ENCODE measurements around the gene FAM90A1.
"Not testable (repeated sequence)": the region's sequence is repeated elsewhere in the genome, so short reads cannot be mapped to it uniquely, and the experiment has no call there.

Gene FAM90A1

DNA sequence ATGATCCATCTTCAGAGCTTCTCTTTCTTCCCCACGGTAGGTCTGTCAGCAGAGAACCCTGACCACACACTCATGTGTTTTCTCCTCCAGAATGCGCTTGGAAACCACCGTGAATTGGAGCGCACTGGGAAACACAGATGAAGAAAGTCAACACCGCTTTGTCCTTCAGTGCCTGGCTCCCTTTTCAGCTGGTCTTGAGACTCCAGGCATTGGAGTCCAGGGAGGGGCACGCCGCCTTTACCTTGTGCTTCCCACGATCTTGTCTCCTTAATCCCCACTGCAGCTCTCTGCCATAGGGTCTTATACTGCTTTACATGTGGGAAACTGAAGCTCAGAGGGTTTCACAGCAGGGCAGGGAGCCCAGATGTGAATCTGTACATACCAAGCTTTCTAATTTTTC is 1.1 kb downstream of the FAM90A1 start:
- Histone ChIP-seq H3K27ac (no peak overlapping the region), H3K27me3 (replicated peaks) (no peaks in the 10 kb centered on the region), H3K4me3 (ENCODE audit: low read depth, low read length) (no peak overlapping the region), H3K36me3 (replicated peaks) (no peaks in the 10 kb centered on the region)
- no peak for TF ChIP-seq CTCF (IDR thresholded peaks at IDR 0.05; ENCODE audit: low read depth, low read length, missing control alignments)
- DNase-seq = no peak
- in situ Hi-C loops (cut with HindIII; ENCODE audit: low pct_ligation_motif_present, low sequenced_read_pairs) = no loop called here

GRCh38 chr12:8224782-8225181 is 2.6 kb downstream of the FAM90A1 start:
- H3K27ac ChIP-seq; H3K27me3 ChIP-seq (replicated peaks); in situ Hi-C loops (cut with HindIII; ENCODE audit: low pct_ligation_motif_present, low sequenced_read_pairs); H3K4me3 ChIP-seq (ENCODE audit: low read depth, low read length); H3K36me3 ChIP-seq (replicated peaks); DNase-seq: not testable (repeated sequence)

DNA sequence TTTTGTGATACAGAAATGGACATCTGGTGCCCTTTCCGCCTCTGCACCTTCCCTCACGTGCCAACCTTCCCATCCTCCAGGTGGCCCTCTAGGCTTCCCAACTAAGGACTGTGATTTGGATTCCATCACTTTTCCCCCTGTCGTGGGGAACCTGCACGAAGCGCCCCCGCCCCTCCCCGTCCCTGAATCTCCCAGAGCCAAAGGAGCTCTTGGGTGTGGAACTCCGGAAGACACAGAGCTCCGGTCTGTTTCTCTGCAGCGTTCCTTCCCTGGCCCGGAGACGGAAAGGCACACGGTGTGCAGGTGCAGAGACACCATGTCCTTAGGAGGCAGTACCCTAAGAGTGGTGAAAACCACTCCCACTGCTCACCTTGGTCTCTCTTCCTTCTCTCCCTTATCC is 3.8 kb downstream of the FAM90A1 start:
- DNase-seq; H3K27me3 ChIP-seq (replicated peaks); H3K27ac ChIP-seq; H3K4me3 ChIP-seq (ENCODE audit: low read depth, low read length); H3K36me3 ChIP-seq (replicated peaks); in situ Hi-C loops (cut with HindIII; ENCODE audit: low pct_ligation_motif_present, low sequenced_read_pairs): not testable (repeated sequence)

DNA sequence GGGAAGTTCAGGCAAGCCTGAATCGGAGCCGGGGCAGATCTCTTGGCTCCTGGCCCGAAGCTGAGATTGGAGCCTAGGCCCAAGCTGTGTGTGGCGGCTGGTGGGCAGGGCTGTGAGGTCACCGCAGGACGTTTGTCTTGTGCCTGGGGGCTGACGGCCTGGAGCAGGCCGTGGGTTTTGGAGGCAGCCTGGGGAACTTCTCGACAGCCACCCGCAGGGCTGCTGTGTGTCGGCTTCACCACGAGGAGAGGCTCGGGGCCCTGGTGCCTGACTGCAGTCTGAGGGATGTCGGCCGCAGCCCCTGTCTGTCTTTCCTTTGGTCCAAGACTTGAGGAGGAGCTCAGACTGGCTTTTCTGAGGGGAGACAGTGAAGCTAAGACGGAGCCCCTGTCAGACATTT is 5.1 kb downstream of the FAM90A1 start:
- H3K36me3 ChIP-seq (replicated peaks); DNase-seq; H3K27me3 ChIP-seq (replicated peaks); H3K27ac ChIP-seq; in situ Hi-C loops (cut with HindIII; ENCODE audit: low pct_ligation_motif_present, low sequenced_read_pairs); H3K4me3 ChIP-seq (ENCODE audit: low read depth, low read length): not testable (repeated sequence)

- in situ Hi-C loops (cut with HindIII; ENCODE audit: low pct_ligation_motif_present, low sequenced_read_pairs); H3K27ac ChIP-seq; H3K4me3 ChIP-seq (ENCODE audit: low read depth, low read length); H3K36me3 ChIP-seq (replicated peaks); DNase-seq; H3K27me3 ChIP-seq (replicated peaks): not testable (repeated sequence)
These were observed 5.6 kb downstream of the FAM90A1 start for GRCh38 chr12:8221844-8222243.

GRCh38 chr12:8221375-8221774 is 6.0 kb downstream of the FAM90A1 start:
- H3K27ac ChIP-seq; DNase-seq; H3K4me3 ChIP-seq (ENCODE audit: low read depth, low read length); H3K27me3 ChIP-seq (replicated peaks); H3K36me3 ChIP-seq (replicated peaks); in situ Hi-C loops (cut with HindIII; ENCODE audit: low pct_ligation_motif_present, low sequenced_read_pairs): not testable (repeated sequence)

- H3K36me3 ChIP-seq (replicated peaks); H3K27ac ChIP-seq; H3K4me3 ChIP-seq (ENCODE audit: low read depth, low read length); DNase-seq; in situ Hi-C loops (cut with HindIII; ENCODE audit: low pct_ligation_motif_present, low sequenced_read_pairs); H3K27me3 ChIP-seq (replicated peaks): not testable (repeated sequence)
These were observed 8.6 kb downstream of the FAM90A1 start for GRCh38 chr12:8218711-8219382.

GRCh38 chr12:8197685-8198308 is 29.6 kb downstream of the FAM90A1 start:
- DNase-seq = peak; percentile 76
- H3K36me3 ChIP-seq (replicated peaks); H3K4me3 ChIP-seq (ENCODE audit: low read depth, low read length); H3K27ac ChIP-seq; H3K27me3 ChIP-seq (replicated peaks); in situ Hi-C loops (cut with HindIII; ENCODE audit: low pct_ligation_motif_present, low sequenced_read_pairs): not testable (repeated sequence)

GRCh38 chr12:8188088-8188487 is 39.3 kb downstream of the FAM90A1 start:
- H3K27me3 ChIP-seq (replicated peaks); H3K27ac ChIP-seq; in situ Hi-C loops (cut with HindIII; ENCODE audit: low pct_ligation_motif_present, low sequenced_read_pairs); DNase-seq; H3K36me3 ChIP-seq (replicated peaks); H3K4me3 ChIP-seq (ENCODE audit: low read depth, low read length): not testable (repeated sequence)

- H3K27me3 ChIP-seq (replicated peaks); H3K36me3 ChIP-seq (replicated peaks); DNase-seq; H3K27ac ChIP-seq; in situ Hi-C loops (cut with HindIII; ENCODE audit: low pct_ligation_motif_present, low sequenced_read_pairs); H3K4me3 ChIP-seq (ENCODE audit: low read depth, low read length): not testable (repeated sequence)
These were observed 43.2 kb downstream of the FAM90A1 start for GRCh38 chr12:8184206-8184605.

GRCh38 chr12:8183346-8183745 is 44.1 kb downstream of the FAM90A1 start:
- H3K27ac ChIP-seq; in situ Hi-C loops (cut with HindIII; ENCODE audit: low pct_ligation_motif_present, low sequenced_read_pairs); H3K27me3 ChIP-seq (replicated peaks); DNase-seq; H3K4me3 ChIP-seq (ENCODE audit: low read depth, low read length); H3K36me3 ChIP-seq (replicated peaks): not testable (repeated sequence)

- DNase-seq; in situ Hi-C loops (cut with HindIII; ENCODE audit: low pct_ligation_motif_present, low sequenced_read_pairs); H3K27ac ChIP-seq; H3K27me3 ChIP-seq (replicated peaks); H3K4me3 ChIP-seq (ENCODE audit: low read depth, low read length); H3K36me3 ChIP-seq (replicated peaks): not testable (repeated sequence)
These were observed 44.5 kb downstream of the FAM90A1 start for GRCh38 chr12:8182923-8183322.

GRCh38 chr12:8181271-8181670 is 46.1 kb downstream of the FAM90A1 start:
- in situ Hi-C loops (cut with HindIII; ENCODE audit: low pct_ligation_motif_present, low sequenced_read_pairs); H3K27me3 ChIP-seq (replicated peaks); H3K27ac ChIP-seq; H3K36me3 ChIP-seq (replicated peaks); DNase-seq; H3K4me3 ChIP-seq (ENCODE audit: low read depth, low read length): not testable (repeated sequence)
